HG03469 (cell line): ENCODE measurements around the gene AHNAK2.

Experiments used
- ATAC-seq: cut with Tn5 transposase; IDR thresholded peaks from one replicate; pipeline ENCODE4 v1.9.1; 2021; ENCODE audit warnings: mild to moderate bottlenecking, moderate library complexity, moderate number of reproducible peaks; ENCODE audit not compliant: unreplicated experiment

Gene AHNAK2

DNA sequence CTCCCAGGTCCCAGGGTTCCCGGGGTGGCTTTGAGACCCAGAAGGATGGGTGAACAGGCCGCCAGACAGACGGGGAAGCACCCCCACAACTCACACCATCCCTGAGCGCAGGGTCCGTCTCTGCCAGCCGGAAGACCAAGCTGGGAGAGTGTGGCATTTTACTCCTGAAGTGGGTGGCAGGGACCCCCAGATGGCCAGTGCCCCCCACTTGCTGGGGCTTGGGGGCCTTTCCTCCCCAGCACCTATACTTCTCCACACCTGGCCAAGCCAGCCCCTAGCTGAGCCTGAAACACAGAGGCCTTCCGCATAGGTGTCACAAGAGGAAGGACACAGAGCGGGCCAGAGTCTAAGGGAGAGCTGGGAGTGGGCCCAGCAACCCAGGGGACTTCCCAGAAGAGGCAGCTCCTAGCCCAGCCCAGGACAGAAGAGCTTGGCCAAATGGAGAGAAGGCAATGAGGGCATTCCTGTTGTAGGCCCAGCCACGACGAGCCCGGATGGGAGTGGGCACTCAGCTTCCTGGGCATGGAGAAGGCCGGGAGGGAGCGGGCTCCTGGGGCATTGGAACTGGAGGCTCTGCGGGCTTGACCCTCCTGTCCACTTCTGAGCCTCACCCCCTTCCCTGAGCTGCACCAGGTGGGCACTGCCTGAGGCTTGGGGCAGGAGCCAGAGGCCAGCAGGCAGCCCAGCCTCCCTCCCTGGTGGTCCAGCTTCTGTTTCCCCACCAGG, 3.3 kb downstream of the AHNAK2 start:
- no peak for ATAC-seq

GRCh38 chr14:104974146-104974541, 4.0 kb downstream of the AHNAK2 start:
- no peak for ATAC-seq

DNA sequence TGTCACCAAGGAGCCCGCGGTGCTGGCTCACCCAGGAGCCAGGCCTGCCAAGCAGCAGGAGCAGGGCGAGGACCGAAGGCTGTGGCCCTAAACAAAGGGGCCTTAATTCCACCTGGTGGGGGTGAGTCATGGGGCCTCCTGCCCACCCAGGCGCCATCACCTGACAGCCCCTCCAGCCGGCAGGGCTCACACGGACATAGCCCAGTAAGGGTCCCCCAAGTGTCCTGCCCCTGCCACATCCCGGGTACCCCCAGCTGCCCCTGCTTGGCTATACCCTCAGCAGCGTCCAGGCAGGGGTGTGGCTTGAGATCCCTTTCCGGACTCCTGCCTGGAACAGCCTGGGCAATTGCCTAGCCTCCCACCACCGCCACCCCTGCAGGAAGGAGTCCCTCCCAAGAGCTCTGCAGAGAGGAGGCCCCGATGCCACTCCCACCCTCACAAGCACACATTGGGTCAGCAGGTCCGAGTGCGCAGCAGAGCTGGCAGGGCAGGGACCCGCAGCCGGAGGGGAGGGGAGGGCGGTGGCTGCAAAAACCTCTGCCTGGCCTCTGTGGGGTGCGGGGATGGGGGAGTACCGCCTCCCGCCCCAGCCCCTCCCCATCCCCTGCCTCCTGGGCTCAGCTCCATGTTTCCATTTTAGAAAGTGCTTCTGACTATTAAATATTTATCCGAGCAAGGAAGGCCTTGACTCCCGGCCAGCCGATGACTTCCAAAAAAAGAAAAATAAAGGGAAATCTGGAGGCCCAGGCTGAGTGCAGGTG, 4.6 kb downstream of the AHNAK2 start:
- no peak for ATAC-seq

- ATAC-seq: no peak
Measured at GRCh38 chr14:104973135-104973384, 5.1 kb downstream of the AHNAK2 start.

DNA sequence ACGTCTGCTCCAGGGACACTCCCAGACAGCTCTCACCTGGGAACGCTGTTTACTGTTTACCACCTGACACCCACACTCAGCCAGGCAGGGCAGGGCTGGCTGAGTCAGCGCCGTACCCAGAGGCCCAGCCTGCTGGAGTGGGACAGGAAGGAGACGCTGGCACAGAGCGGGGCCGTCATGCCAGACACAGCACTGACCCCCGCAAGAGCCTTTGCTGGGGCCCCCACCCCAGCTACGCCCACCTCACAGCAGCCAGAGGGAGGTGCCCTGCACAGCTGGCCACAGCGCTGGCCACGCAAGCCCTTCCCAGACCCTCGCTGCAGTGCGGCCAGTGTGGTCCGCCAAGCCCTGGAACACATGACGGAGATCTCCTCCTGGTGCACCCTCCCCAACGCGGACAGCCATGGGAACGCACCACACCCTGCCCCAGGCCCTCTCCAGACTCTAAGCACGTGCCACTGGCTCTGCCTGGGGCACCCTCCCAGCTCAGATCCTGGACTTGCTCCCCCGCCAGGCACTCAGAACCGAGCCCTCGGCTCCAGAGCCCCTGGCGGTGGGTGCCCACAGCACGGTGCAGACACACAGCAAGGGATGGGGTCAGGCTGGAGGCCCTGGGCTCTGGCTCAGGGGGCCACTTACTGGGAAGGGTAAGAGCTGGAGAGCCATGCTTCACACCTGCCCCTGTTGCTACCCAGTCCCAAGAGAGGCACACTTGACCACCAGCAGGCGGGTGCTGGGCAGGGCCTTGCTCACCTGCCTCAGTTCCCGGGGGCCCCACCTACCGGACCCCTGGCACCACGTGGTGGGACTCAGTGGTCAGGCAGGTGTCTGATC, 5.7 kb downstream of the AHNAK2 start:
- ATAC-seq: no peak

- ATAC-seq: no peak
Measured at GRCh38 chr14:104971447-104972240, 6.5 kb downstream of the AHNAK2 start.

DNA sequence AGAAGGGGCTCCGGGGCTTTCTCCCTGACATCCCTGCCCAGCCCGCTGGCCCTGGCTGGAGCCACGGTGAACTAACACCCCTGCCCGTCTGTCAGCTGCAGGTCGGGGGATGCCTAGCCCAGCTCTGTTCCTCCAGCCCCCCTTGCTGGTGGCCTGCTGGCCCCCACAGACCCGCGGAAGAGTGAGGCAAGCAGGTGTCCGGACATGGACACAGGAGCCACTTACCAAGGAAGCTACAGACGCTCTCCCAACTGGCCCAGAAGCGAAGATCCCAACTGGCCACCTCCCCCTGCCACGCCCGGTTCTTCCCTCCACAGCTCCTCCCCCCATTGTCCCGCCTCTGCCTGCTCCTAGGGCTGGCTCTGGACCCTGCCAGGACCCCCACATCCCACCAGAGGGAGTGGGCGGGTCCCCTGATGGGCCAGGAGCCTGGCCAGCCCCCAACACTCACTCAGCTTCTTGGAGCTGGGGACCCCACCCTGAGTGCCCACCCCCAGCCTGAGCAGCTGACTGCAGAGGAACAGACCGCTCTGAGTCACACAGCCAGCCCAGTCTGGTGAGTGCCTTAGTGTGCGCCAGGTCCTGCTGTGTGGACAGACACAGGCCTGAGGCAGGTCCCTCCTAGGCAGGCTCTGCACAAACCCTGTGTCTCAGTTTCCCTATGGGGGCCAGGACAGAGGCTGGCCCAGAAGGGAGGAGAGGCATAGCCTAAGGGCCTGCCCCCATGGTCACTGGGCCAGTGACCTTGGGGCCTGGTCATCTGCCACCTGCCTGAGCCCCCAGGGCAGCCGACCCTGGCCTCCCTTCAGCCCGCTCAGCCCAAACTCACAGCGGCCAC, 7.7 kb downstream of the AHNAK2 start:
- no peak for ATAC-seq

GRCh38 chr14:104969741-104970230, 8.4 kb downstream of the AHNAK2 start:
- no peak for ATAC-seq

DNA sequence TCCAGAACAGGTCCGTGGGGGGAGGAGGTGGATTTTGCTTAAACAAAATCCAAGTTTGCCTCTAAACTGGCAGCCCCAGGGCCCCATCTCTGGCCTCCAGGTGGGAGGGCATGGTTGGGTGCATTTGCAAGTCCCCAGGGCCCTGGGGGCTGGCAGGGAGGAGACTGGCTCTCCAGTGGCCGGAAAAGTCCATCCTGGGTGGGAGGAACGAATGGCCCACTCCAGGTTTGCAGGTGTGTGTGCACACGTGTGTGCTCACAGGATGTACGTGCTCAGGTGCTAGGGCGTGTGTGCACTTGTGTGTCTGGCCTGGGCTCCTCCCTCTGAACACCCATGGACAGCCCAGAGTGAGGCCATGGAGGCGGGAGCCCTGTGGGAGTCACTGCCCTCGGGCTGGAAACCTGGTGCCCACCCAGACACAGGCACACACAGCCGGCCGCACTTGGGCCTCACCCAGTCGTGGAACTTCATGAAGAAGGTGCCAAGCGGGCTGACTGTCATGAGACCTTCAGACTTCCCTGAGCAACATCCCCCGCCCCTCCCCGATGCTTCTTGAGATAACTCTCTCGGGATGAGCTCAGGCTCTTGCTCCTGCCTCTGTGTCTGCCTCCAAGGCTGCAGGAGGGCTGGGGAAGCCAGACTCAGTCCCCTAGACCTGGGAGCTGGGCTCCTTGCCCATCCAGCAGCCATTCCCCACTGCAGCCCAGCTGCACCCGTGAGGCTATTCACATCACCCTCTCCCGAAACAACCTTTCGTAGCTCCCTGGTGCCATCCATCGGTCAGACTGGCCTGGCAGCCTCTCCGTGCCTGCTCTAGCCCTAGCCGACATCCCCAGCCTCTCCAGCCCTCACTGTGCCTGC, 9.4 kb downstream of the AHNAK2 start:
- no peak for ATAC-seq

DNA sequence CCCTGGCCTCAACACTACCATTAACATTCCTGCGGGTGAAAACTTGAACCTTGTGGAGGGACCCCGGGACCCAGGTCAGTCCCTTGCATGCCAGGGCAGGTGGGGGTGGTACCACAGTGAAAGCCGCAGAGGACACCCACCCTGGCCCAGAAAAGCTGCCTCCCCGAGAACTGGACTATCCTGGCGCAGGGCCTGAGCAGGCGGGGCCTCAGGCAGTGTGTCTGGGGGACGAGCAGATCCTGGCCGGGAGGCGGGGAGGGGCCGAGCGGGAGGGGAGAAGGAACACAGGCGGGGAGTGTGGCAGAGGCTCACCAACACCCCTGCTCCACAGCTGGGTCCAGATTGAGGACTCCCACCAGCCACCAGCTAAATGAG, 10.0 kb downstream of the AHNAK2 start:
- no peak for ATAC-seq

DNA sequence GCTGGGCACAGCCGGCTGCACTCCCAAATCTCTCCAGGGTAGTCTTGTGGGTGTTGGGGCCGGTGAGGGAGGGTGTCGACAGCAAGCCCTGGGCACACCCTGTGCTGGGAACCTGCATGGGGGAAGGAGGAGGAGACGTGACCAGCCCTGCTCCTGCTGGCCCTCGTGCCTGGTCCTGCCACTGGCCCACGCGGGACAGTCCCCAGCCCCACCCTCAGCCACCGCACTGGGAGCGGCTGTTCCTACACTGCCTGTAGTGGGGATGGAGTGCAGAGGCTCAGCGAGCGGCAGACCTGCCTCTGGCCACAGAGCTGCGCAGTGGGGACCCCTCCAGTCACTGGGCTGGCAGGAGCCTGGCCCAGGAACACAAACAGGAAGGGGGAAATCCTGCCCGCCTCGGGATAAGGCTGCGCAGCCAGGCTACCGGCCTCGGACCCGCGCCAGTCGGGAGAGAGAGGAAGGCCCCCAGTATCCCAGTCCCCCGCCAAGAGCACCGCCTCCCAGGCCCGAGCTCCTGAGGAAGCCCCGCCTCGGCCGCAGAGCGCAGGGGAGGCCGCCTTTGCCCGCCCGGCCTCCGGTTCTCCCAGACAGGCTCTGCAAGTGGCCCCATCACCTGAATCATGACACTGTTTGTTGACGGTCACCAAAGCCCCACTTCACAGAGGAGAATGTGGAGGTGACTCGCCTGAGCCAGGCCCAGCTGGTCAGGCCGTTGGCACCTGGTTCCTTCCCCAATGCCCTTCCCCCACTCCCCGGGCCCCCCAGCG, 10.6 kb downstream of the AHNAK2 start:
- no peak for ATAC-seq

DNA sequence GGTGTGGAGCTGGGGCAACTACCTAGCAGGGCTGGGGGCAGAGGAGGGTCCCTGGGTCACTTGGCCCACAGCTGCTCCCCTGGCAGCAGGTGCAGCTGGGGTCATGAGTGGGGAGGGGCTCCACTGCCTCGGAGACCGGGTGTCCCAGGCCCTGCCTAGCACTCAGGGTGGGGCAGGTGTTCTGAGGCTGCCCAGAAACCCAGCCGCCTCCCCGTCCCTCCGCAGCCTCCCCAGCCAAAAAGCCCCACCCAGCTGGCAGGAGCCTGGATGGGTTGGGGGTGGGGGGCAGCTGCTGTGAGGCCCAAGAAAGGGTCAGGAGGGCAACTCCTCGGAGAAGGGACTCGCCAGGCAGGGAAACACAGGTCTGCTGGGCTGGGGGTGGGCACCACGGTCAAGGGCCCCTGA, 11.2 kb downstream of the AHNAK2 start:
- no peak for ATAC-seq

- ATAC-seq: no peak
Measured at GRCh38 chr14:104966261-104966865, 11.8 kb downstream of the AHNAK2 start.

GRCh38 chr14:104965561-104966231, 12.5 kb downstream of the AHNAK2 start:
- no peak for ATAC-seq

DNA sequence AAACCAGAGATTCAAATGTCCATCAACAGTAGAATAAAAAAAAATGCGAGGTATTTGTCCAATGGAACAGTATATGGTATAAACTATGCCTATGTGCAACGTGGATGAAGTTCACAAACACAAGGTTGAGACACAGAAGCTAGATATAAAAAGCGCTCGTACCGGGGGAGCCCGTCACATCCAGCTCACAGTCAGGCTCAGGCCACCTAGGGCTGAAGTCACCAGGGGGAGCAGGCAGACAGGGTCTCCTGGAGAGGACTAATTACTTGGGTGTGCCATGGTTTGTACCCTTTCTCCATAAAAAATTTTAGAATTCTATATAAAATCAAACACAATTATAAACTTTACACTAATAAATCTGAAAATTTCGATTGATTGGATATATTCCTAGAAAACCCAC, 13.6 kb downstream of the AHNAK2 start:
- no peak for ATAC-seq

DNA sequence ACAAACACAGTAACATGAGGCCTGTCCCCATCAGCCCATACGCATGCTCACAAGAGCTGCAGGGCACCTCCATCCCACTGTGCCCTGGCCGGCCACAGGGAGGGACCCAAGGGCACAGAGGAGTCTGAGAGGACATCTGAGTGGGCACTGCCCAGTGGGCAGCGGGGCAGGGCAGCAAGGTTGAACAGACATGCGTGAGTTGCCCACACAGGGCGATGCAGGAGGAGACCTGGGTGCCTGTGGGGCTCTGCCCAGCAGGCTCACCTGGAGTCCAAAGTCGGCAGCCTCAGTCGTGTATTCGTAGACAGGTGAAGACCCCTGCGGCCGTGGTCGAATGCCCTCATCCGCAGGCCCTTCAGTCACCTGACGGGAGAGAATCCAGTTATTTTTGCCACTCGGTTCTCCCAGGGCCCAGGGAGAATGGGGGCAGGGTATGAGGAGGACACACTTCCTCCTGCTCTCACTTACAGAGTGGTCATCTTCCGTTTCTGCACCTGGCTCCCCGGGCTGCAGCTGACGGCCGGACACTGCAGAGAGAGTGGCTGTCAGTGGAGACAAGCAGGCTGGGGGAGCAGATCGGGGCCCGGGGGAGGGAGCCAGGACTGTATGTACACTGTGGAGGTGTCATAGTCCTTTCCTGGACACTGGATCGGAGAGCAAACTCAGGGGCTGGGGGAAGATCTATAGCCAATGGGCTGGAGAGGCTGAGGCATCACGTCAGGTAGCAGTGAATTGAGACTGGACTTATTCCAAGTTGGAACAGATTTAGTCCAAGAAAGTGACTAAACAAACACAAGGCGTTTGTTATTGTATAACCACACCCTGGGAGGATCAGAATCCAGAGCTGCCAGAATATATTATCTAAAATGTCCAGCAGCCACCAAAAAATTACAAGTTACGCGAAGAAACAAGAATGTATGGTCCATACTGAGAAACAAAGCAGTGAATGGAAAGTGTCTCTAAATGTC, 20.7 kb downstream of the AHNAK2 start:
- no peak for ATAC-seq
